GM13977 (cell line): Measurements from ENCODE around the gene MYH6.

Experiments
- DNase-seq: peaks from one replicate; pipeline ENCODE4 v3.0.0; 2012; ENCODE audit warnings: low spot score
- in situ Hi-C: fragments of 300-500 bp; cut with MboI; formaldehyde crosslinking; loops from one replicate; pipeline ENCODE4 v1.12.0; 2022; ENCODE audit warnings: low sequenced_read_pairs, low pct_unique_long_range_greater_than_20kb, mixed read lengths, inconsistent platforms; ENCODE audit not compliant: unreplicated experiment
- TF ChIP-seq, protein P1 (sequence below): IDR thresholded peaks from 2 replicates; pipeline ENCODE4 v1.5.1; 2012; ENCODE audit warnings: mild to moderate bottlenecking, control low read depth; ENCODE audit not compliant: insufficient read depth; ENCODE audit errors: extremely low read depth, missing control alignments

MYH6 gene

GRCh38 chr14:23447361-23448350 lies 39.6 kb upstream of the MYH6 start:
- in situ Hi-C loops: no loop called here
- no peak for DNase-seq
- TF ChIP-seq, protein P1, sequence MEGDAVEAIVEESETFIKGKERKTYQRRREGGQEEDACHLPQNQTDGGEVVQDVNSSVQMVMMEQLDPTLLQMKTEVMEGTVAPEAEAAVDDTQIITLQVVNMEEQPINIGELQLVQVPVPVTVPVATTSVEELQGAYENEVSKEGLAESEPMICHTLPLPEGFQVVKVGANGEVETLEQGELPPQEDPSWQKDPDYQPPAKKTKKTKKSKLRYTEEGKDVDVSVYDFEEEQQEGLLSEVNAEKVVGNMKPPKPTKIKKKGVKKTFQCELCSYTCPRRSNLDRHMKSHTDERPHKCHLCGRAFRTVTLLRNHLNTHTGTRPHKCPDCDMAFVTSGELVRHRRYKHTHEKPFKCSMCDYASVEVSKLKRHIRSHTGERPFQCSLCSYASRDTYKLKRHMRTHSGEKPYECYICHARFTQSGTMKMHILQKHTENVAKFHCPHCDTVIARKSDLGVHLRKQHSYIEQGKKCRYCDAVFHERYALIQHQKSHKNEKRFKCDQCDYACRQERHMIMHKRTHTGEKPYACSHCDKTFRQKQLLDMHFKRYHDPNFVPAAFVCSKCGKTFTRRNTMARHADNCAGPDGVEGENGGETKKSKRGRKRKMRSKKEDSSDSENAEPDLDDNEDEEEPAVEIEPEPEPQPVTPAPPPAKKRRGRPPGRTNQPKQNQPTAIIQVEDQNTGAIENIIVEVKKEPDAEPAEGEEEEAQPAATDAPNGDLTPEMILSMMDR: no peak

DNA sequence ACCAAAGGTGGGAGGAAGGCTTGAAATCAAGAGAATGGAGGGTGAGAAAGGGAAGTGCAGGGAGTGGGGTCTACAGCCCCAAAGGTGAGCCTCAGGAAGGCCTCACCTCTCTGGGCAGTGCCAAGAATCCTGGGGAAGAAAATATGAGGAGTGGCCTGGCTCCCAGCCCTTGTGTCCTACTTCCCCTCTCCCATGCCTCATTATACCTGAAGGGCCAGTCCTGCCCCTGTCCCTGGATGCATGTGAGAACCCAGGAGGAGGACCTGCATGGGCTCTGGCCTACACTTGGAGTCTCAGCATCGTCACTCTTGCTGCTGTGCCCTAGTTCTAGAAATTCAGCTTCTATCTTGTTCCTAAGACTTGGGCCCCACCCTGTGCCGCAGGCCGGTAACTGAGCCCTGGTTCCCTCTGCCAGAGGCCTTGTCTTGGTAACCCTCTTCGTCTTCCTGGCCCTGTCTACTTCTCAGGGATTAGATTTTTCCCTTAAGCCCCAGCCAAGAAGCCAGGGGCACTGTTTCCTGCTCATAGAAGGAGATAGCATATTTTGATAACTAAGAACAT lies 38.3 kb upstream of the MYH6 start:
- TF ChIP-seq, protein P1: no peak
- in situ Hi-C loops: no loop called here
- DNase-seq: no peak

DNA sequence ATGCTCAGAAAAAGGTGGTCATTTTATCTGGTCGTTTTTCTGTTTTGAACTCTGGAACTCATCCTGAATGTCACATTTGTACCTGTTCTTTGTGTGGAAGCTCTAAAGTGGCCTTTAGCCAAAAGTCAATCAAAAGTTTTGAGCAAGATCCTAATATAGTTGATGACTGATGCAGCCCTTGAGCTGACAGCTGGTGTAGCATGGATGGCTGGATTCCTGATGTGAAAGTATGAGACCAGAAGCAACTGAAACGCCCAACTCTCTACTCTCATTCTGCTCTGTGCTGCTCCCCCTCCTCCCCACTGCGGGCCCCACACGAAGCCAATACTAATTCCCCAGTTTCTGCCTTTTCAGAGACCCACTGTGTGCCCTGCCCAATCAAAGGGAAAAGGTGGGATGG lies 37.7 kb upstream of the MYH6 start:
- in situ Hi-C loops: no loop called here
- no peak for DNase-seq
- TF ChIP-seq, protein P1: no peak

DNA sequence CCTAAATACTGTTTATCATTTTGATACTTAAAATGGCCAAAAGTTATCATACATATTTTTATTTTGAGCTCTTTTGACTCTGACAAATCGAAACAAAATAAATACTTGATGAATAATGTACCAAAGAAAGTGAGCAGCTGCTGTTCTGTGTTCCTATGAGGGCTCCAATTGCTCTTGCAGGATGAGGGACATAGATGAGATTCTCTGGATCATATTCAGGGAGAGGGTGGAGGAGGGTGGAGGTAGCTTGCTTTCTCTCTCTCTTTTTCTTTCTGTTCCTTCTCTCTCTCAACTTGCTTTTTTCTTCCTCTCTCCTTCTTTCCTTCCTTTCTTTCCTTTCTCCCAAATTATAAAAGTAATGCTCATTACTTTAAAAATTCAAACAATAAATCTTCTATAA lies 36.2 kb upstream of the MYH6 start:
- TF ChIP-seq, protein P1: no peak
- no peak for DNase-seq
- in situ Hi-C loops: no loop called here

- in situ Hi-C loops: no loop called here
- DNase-seq: no peak
- TF ChIP-seq, protein P1: no peak
Measured at GRCh38 chr14:23443881-23444280, 35.8 kb upstream of the MYH6 start.

DNA sequence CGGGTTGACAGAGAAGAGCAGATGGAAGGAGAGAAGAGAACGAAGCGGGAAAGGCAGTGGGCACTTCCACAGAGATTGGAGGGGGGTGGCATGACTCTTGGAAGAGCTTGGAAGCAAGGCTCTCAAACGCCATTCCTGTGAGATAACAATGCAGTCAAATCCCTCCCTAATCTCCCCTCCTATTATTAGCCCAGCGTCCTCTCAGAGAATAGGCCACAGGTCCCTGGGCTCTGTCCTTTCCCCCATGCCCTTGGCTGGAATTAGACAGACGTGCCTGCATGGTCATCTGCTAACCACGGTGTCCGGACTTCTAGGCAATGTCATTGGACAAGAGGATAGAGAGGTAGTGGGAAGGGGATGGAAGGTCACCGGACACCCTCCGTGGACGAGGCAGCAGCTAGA lies 35.3 kb upstream of the MYH6 start:
- no peak for DNase-seq
- TF ChIP-seq, protein P1: no peak
- in situ Hi-C loops: no loop called here
